ENCODE data around the gene EIF2B2.

GRCh38 chr14:74973905-74974363, 28.8 kb upstream of the EIF2B2 start:
- TF ChIP-seq, protein P1, sequence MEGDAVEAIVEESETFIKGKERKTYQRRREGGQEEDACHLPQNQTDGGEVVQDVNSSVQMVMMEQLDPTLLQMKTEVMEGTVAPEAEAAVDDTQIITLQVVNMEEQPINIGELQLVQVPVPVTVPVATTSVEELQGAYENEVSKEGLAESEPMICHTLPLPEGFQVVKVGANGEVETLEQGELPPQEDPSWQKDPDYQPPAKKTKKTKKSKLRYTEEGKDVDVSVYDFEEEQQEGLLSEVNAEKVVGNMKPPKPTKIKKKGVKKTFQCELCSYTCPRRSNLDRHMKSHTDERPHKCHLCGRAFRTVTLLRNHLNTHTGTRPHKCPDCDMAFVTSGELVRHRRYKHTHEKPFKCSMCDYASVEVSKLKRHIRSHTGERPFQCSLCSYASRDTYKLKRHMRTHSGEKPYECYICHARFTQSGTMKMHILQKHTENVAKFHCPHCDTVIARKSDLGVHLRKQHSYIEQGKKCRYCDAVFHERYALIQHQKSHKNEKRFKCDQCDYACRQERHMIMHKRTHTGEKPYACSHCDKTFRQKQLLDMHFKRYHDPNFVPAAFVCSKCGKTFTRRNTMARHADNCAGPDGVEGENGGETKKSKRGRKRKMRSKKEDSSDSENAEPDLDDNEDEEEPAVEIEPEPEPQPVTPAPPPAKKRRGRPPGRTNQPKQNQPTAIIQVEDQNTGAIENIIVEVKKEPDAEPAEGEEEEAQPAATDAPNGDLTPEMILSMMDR (IDR thresholded peaks at IDR 0.05): no peak
- TF ChIP-seq POLR2A (IDR thresholded peaks at IDR 0.05): no peak

All from uterus (tissue), 2 donors.